ENCODE measurements around the gene MAP3K4. TPM values are rescaled to one million over a fixed set of nuclear protein-coding genes. Genes with fewer than 3 reads are reported as not detected.
"Not testable (repeated sequence)": the region's sequence is repeated elsewhere in the genome, so short reads cannot be mapped to it uniquely, and the experiment has no call there.

The MAP3K4 gene
- total RNA-seq, 2 donors from 2014 or later, result 31.0 to 42.8 TPM

- DNase-seq (ENCODE audit: low spot score in 2 of 2) (no peak), ATAC-seq (peak in 1 of 2 donors; percentile 16)
- Mint-ChIP-seq H3K9me3 (no peaks in the 10 kb centered on the region), H3K27ac (peak overlapping the region; percentile 61 to 96), H3K36me3 (peaks cover 35 to 51% of the 10 kb centered on the region in 2 donors)
These were observed 118.6 kb downstream of the MAP3K4 start for GRCh38 chr6:161110028-161110779.

GRCh38 chr6:161111261-161111660 lies 119.7 kb downstream of the MAP3K4 start:
- ATAC-seq (peak; percentile 68 to 87), DNase-seq (ENCODE audit: low spot score in 2 of 2) (no peak)
- H3K9me3 Mint-ChIP-seq, result no peaks in the 10 kb centered on the region
- peak overlapping the region; percentile 61 to 82 for H3K27ac Mint-ChIP-seq
- peaks cover 45 to 51% of the 10 kb centered on the region in 2 donors for H3K36me3 Mint-ChIP-seq

- ATAC-seq (no peak), DNase-seq (ENCODE audit: low spot score in 2 of 2) (no peak)
- peaks cover 4 to 6% of the 10 kb centered on the region in 2 donors for H3K9me3 Mint-ChIP-seq
- H3K27ac Mint-ChIP-seq, result peak overlapping the region; percentile 68 to 79
- H3K36me3 Mint-ChIP-seq, result peaks cover 64 to 67% of the 10 kb centered on the region in 2 donors
These were observed 123.9 kb downstream of the MAP3K4 start for GRCh38 chr6:161115468-161115867.

- peak in 1 of 2 donors; percentile 64 for ATAC-seq
- Mint-ChIP-seq H3K27ac (peak overlapping the region in 1 of 2 donors; percentile 68), H3K36me3 (peaks cover 65 to 74% of the 10 kb centered on the region in 2 donors), H3K9me3 (peaks cover 8 to 9% of the 10 kb centered on the region in 2 donors)
- DNase-seq (ENCODE audit: low spot score in 2 of 2), result no peak
These were observed 125.0 kb downstream of the MAP3K4 start for GRCh38 chr6:161116554-161116953.

GRCh38 chr6:161117308-161117707 lies 125.7 kb downstream of the MAP3K4 start:
- Mint-ChIP-seq H3K27ac (peak overlapping the region in 1 of 2 donors; percentile 24), H3K9me3 (peaks cover 12 to 14% of the 10 kb centered on the region in 2 donors), H3K36me3 (peaks cover 68 to 74% of the 10 kb centered on the region in 2 donors)
- DNase-seq (ENCODE audit: low spot score in 2 of 2) (no peak), ATAC-seq (no peak)

- Mint-ChIP-seq H3K27ac (peak overlapping the region in 1 of 2 donors; percentile 51), H3K9me3 (peaks cover 17 to 18% of the 10 kb centered on the region in 2 donors), H3K36me3 (peaks cover 68 to 74% of the 10 kb centered on the region in 2 donors)
- DNase-seq (ENCODE audit: low spot score in 2 of 2) (no peak), ATAC-seq (no peak)
These were observed 126.4 kb downstream of the MAP3K4 start for GRCh38 chr6:161117942-161118341.

GRCh38 chr6:161123319-161123718 lies 131.8 kb downstream of the MAP3K4 start:
- Mint-ChIP-seq H3K36me3 (peaks cover 75 to 88% of the 10 kb centered on the region in 2 donors), H3K9me3 (peaks cover 32 to 41% of the 10 kb centered on the region in 2 donors)
- ATAC-seq; H3K27ac Mint-ChIP-seq; DNase-seq (ENCODE audit: low spot score in 2 of 2): not testable (repeated sequence)

- ATAC-seq, result no peak
- Mint-ChIP-seq H3K27ac (no peak overlapping the region), H3K36me3 (peaks cover 55 to 74% of the 10 kb centered on the region in 2 donors), H3K9me3 (peaks cover 25 to 36% of the 10 kb centered on the region in 2 donors)
- DNase-seq (ENCODE audit: low spot score in 2 of 2), result no peak
These were observed 134.0 kb downstream of the MAP3K4 start for GRCh38 chr6:161125591-161125990.

GRCh38 chr6:161127071-161127740 lies 135.6 kb downstream of the MAP3K4 start:
- no peak for DNase-seq (ENCODE audit: low spot score in 2 of 2)
- ATAC-seq, result no peak
- Mint-ChIP-seq H3K9me3 (peaks cover 19 to 30% of the 10 kb centered on the region in 2 donors), H3K36me3 (peaks cover 44 to 59% of the 10 kb centered on the region in 2 donors), H3K27ac (peak overlapping the region; percentile 74 to 91)

- DNase-seq (ENCODE audit: low spot score in 2 of 2) (no peak), ATAC-seq (peak; percentile 53 to 66)
- peaks cover 14 to 24% of the 10 kb centered on the region in 2 donors for H3K9me3 Mint-ChIP-seq
- H3K36me3 Mint-ChIP-seq, result peaks cover 34 to 48% of the 10 kb centered on the region in 2 donors
- peak overlapping the region; percentile 63 to 91 for H3K27ac Mint-ChIP-seq
These were observed 136.7 kb downstream of the MAP3K4 start for GRCh38 chr6:161128230-161128629.

- Mint-ChIP-seq H3K27ac (peak overlapping the region; percentile 63 to 91), H3K36me3 (peaks cover 29 to 43% of the 10 kb centered on the region in 2 donors), H3K9me3 (peaks cover 12 to 22% of the 10 kb centered on the region in 2 donors)
- ATAC-seq (peak; percentile 80 to 84), DNase-seq (ENCODE audit: low spot score in 2 of 2) (no peak)
These were observed 137.2 kb downstream of the MAP3K4 start for GRCh38 chr6:161128680-161129196.

GRCh38 chr6:161130541-161130940 lies 139.0 kb downstream of the MAP3K4 start:
- no peak for ATAC-seq
- Mint-ChIP-seq H3K36me3 (peaks cover 11 to 25% of the 10 kb centered on the region in 2 donors), H3K9me3 (peaks cover 0 to 6% of the 10 kb centered on the region in 2 donors), H3K27ac (peak overlapping the region in 1 of 2 donors; percentile 91)
- no peak for DNase-seq (ENCODE audit: low spot score in 2 of 2)

GRCh38 chr6:161130967-161131766 lies 139.6 kb downstream of the MAP3K4 start:
- DNase-seq (ENCODE audit: low spot score in 2 of 2) (no peak), ATAC-seq (no peak)
- Mint-ChIP-seq H3K9me3 (peaks cover 0 to 6% of the 10 kb centered on the region in 2 donors), H3K27ac (no peak overlapping the region), H3K36me3 (peaks cover 4 to 24% of the 10 kb centered on the region in 2 donors)

- DNase-seq (ENCODE audit: low spot score in 2 of 2), result no peak
- no peak for ATAC-seq
- H3K9me3 Mint-ChIP-seq, result peaks cover 0 to 3% of the 10 kb centered on the region in 2 donors
- peaks cover 0 to 12% of the 10 kb centered on the region in 2 donors for H3K36me3 Mint-ChIP-seq
- H3K27ac Mint-ChIP-seq, result no peak overlapping the region
These were observed 140.8 kb downstream of the MAP3K4 start for GRCh38 chr6:161132384-161132783.

GRCh38 chr6:161133963-161134362 lies 142.4 kb downstream of the MAP3K4 start:
- H3K36me3 Mint-ChIP-seq, result peaks cover 0 to 7% of the 10 kb centered on the region in 2 donors
- no peak for ATAC-seq
- H3K9me3 Mint-ChIP-seq, result no peaks in the 10 kb centered on the region
- H3K27ac Mint-ChIP-seq, result peak overlapping the region in 1 of 2 donors; percentile 29
- no peak for DNase-seq (ENCODE audit: low spot score in 2 of 2)
